Prostate gland (tissue), 2 donors: ENCODE measurements around the gene COQ10B.

ENCODE experiments used
- CTCF ChIP-seq, 4 experiments: fragments of 200-600 bp in 2 of 4; fragments of 450-650 bp in 2 of 4; sonication (generic) in 2 of 4; IDR thresholded peaks; 1 replicate in 3 of 4; 2 replicates in 1 of 4; pipeline ENCODE4 v1.5.1; 2016 to 2019; ENCODE audit warnings: antibody characterized with exemption in 4 of 4, mild to moderate bottlenecking in 2 of 4, moderate library complexity in 2 of 4
- POLR2A ChIP-seq: fragments of 450-650 bp; IDR thresholded peaks from one replicate; pipeline ENCODE4 v1.6.1; 2016; ENCODE audit warnings: antibody characterized with exemption, mild to moderate bottlenecking
- POLR2AphosphoS5 ChIP-seq: sonication (generic); formaldehyde crosslinking; IDR thresholded peaks from one replicate; pipeline ENCODE4 v1.6.1; 2017; ENCODE audit warnings: antibody characterized with exemption

- TF ChIP-seq CTCF (IDR thresholded peaks at IDR 0.05) (no peak), POLR2A (no peak), POLR2AphosphoS5 (no peak)
Measured at GRCh38 chr2:197464175-197464574, 10.8 kb downstream of the COQ10B start.
